GM23338 (cell line): ENCODE measurements around the gene COG7. TPM values are rescaled to one million over a fixed set of nuclear protein-coding genes. Genes with fewer than 3 reads are reported as not detected.

Experiments used
- ATAC-seq: fragments of 200-7000 bp; cut with Tn5 transposase; 3 replicates; pipeline ENCODE4 v1.9.1; 2020
- DNase-seq: peaks from one replicate; pipeline ENCODE4 v3.0.0-alpha.2; 2015; ENCODE audit warnings: low spot score
- H2AFZ ChIP-seq: fragments of 200-600 bp; sonication (generic); 2 replicates; pipeline ENCODE4 v1.8.0; 2016; ENCODE audit warnings: antibody characterized with exemption, mild to moderate bottlenecking, moderate library complexity
- H3F3A ChIP-seq: fragments of 200-600 bp; sonication (generic); replicated peaks from 2 replicates; pipeline ENCODE4 v1.8.0; 2017; ENCODE audit warnings: antibody characterized with exemption, mixed run types, low read depth
- H3K27ac ChIP-seq: fragments of 200-600 bp; sonication (generic); 2 replicates; pipeline ENCODE4 v1.6.1; 2016; ENCODE audit warnings: low read depth
- H3K27me3 ChIP-seq: fragments of 200-600 bp; sonication (generic); 2 replicates; pipeline ENCODE4 v1.8.0; 2016; ENCODE audit warnings: mild to moderate bottlenecking, mixed run types, moderate library complexity; ENCODE audit not compliant: insufficient read depth
- H3K36me3 ChIP-seq: fragments of 200-600 bp; sonication (generic); 2 replicates; pipeline ENCODE4 v1.8.0; 2016; ENCODE audit warnings: mild to moderate bottlenecking; ENCODE audit not compliant: insufficient read depth
- H3K4me1 ChIP-seq: fragments of 200-600 bp; sonication (generic); 2 replicates; pipeline ENCODE4 v1.8.0; 2016; ENCODE audit warnings: mild to moderate bottlenecking, moderate library complexity; ENCODE audit not compliant: insufficient read depth
- H3K4me2 ChIP-seq: fragments of 200-600 bp; sonication (generic); 2 replicates; pipeline ENCODE4 v1.7.1; 2017; ENCODE audit warnings: mixed run types
- H3K4me3 ChIP-seq: fragments of 200-600 bp; sonication (generic); 2 replicates; pipeline ENCODE4 v1.6.1; 2016; ENCODE audit warnings: mixed run types
- H3K79me2 ChIP-seq: fragments of 200-600 bp; sonication (generic); replicated peaks from 2 replicates; pipeline ENCODE4 v1.8.0; 2017; ENCODE audit warnings: mild to moderate bottlenecking; ENCODE audit not compliant: insufficient read depth
- H3K9me2 ChIP-seq: fragments of 200-600 bp; sonication (generic); 2 replicates; pipeline ENCODE4 v1.8.0; 2017; ENCODE audit not compliant: insufficient read depth
- H4K20me1 ChIP-seq: fragments of 200-600 bp; sonication (generic); replicated peaks from 2 replicates; pipeline ENCODE4 v1.8.0; 2017; ENCODE audit warnings: mild to moderate bottlenecking; ENCODE audit not compliant: insufficient read depth
- H3K27ac Mint-ChIP-seq: 2 replicates; pipeline ENCODE4 v1.8.0; 2020; ENCODE audit warnings: inconsistent platforms, mild to moderate bottlenecking, moderate library complexity, mixed read lengths
- H3K27me3 Mint-ChIP-seq: 3 replicates; pipeline ENCODE4 v1.8.0; 2022; ENCODE audit warnings: low read depth, mild to moderate bottlenecking, moderate library complexity, mixed read lengths, inconsistent platforms; ENCODE audit not compliant: insufficient read depth, poor library complexity
- H3K36me3 Mint-ChIP-seq: 3 replicates; pipeline ENCODE4 v1.8.0; 2021; ENCODE audit warnings: low read depth, mild to moderate bottlenecking, inconsistent platforms, moderate library complexity, mixed read lengths
- H3K4me1 Mint-ChIP-seq: 3 replicates; pipeline ENCODE4 v1.8.0; 2020; ENCODE audit warnings: mild to moderate bottlenecking, inconsistent platforms, mixed read lengths
- H3K4me3 Mint-ChIP-seq: 3 replicates; pipeline ENCODE4 v1.8.0; 2021; ENCODE audit warnings: moderate library complexity, mild to moderate bottlenecking, inconsistent platforms, mixed read lengths
- H3K9me3 Mint-ChIP-seq: 3 replicates; pipeline ENCODE4 v1.8.0; 2020; ENCODE audit warnings: moderate library complexity, mild to moderate bottlenecking, inconsistent platforms, mixed read lengths
- CREB1 ChIP-seq: fragments of 250-450 bp; sonication (Bioruptor Pico); IDR thresholded peaks from 2 replicates; pipeline ENCODE4 v1.5.0; 2020; ENCODE audit warnings: low read depth, mild to moderate bottlenecking, moderate library complexity
- CTCF ChIP-seq, 2 experiments: fragments of 200-600 bp in 1 of 2; sonication (generic) in 1 of 2; conservative IDR thresholded peaks; 2 replicates each; pipeline versions ENCODE4 v1.5.1 to v1.6.1; 2016 to 2017; ENCODE audit warnings: antibody characterized with exemption in 2 of 2, low read depth in 2 of 2, mild to moderate bottlenecking in 2 of 2, moderate library complexity in 1 of 2
- ETS1 ChIP-seq: IDR thresholded peaks from 2 replicates; pipeline ENCODE4 v1.6.1; 2016; ENCODE audit warnings: antibody characterized with exemption
- EZH2 ChIP-seq: fragments of 200-600 bp; sonication (generic); IDR thresholded peaks from one replicate; pipeline ENCODE4 v1.8.0; 2017; ENCODE audit warnings: antibody characterized with exemption, mild to moderate bottlenecking, low read depth; ENCODE audit not compliant: unreplicated experiment
- EZH2phosphoT487 ChIP-seq: fragments of 200-600 bp; sonication (generic); IDR thresholded peaks from one replicate; pipeline ENCODE4 v1.8.1; 2018; ENCODE audit warnings: antibody characterized with exemption; ENCODE audit not compliant: unreplicated experiment
- JUNB ChIP-seq: IDR thresholded peaks from one replicate; pipeline ENCODE4 v1.6.1; 2016; ENCODE audit warnings: antibody characterized with exemption; ENCODE audit not compliant: unreplicated experiment
- NANOG ChIP-seq: IDR thresholded peaks from 2 replicates; pipeline ENCODE4 v1.6.1; 2016; ENCODE audit warnings: antibody characterized with exemption, borderline replicate concordance
- POLR2AphosphoS5 ChIP-seq: IDR thresholded peaks from 2 replicates; pipeline ENCODE4 v1.6.1; 2016; ENCODE audit warnings: antibody characterized with exemption, low read depth
- REST ChIP-seq: IDR thresholded peaks from one replicate; pipeline ENCODE4 v1.6.1; 2018; ENCODE audit warnings: antibody characterized with exemption; ENCODE audit not compliant: unreplicated experiment
- STAT1 ChIP-seq: IDR thresholded peaks from one replicate; pipeline ENCODE4 v1.6.1; 2016; ENCODE audit warnings: antibody characterized with exemption; ENCODE audit not compliant: unreplicated experiment
- ZNF114 ChIP-seq: fragments of 250-450 bp; sonication (Bioruptor Pico); IDR thresholded peaks from 2 replicates; pipeline ENCODE4 v1.5.0; 2020; ENCODE audit warnings: mild to moderate bottlenecking, moderate library complexity
- ZNF331 ChIP-seq: fragments of 250-450 bp; sonication (Bioruptor Pico); IDR thresholded peaks from 2 replicates; pipeline ENCODE4 v1.5.0; 2020; ENCODE audit warnings: low read depth, mild to moderate bottlenecking, moderate library complexity
- ZNF462 ChIP-seq: fragments of 250-450 bp; sonication (Bioruptor Pico); IDR thresholded peaks from 2 replicates; pipeline ENCODE4 v1.5.0; 2020; ENCODE audit warnings: mild to moderate bottlenecking, moderate library complexity
- polyA plus RNA-seq: library from polyadenylated mRNA; unstranded; fragments of >200 nt; fragmentation: Nextera tagmentation; extraction: Ambion mirVana; gene quantifications from 2 replicates; pipeline ENCODE4 v1.2.1, GENCODE V29; 2016
- total RNA-seq: library from RNA; depleted of rRNA; stranded (reverse); fragments of >200 nt; shearing (Covaris generic); gene quantifications from 2 replicates; pipeline ENCODE4 v1.2.3, GENCODE V29; 2014

COG7 gene
- total and polyA plus RNA-seq, 2 experiments from 2014 or later = 9.2 to 20.0 TPM

DNA sequence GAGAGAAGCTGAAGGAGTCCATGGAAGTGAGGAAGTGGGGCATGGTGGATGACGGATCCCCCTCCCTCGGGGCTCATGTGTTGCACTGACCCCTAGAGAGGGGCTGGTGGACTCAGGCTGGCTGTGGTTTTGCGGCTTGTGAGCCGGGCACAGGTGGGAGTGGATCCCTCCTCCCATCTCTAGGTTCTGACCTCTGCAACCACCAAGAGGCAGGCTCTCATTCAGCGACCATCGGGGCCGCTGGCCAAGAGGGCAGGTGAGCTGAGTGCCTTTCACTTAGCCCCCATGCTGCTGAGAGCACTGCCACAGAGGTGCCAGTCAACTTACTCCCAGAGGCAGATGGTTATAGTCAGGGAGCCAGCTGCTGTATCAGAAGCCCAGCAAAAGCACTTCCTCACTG, 83.6 kb downstream of the COG7 start:
- H3K9me3 Mint-ChIP-seq = no peaks in the 10 kb centered on the region
- DNase-seq = no peak
- no peak overlapping the region for H3K4me3 ChIP-seq
- no peaks in the 10 kb centered on the region; the same call in 2 of the 3 replicates for H3K36me3 Mint-ChIP-seq
- TF ChIP-seq ZNF114 = no peak
- no peak for TF ChIP-seq EZH2phosphoT487
- TF ChIP-seq POLR2AphosphoS5 = no peak
- no peak for TF ChIP-seq ETS1
- TF ChIP-seq ZNF462 = no peak
- no peak for TF ChIP-seq CTCF (conservative IDR thresholded peaks at IDR 0.05; ENCODE audit: low read depth in 2 of 2)
- TF ChIP-seq STAT1 = no peak
- TF ChIP-seq CREB1 = no peak
- no peak for TF ChIP-seq NANOG
- no peak for TF ChIP-seq REST
- no peak for TF ChIP-seq JUNB
- no peak for TF ChIP-seq EZH2
- no peak for TF ChIP-seq ZNF331 (CRISPR knock-in tag)
- peaks cover 11% of the 10 kb centered on the region for H3K27me3 Mint-ChIP-seq
- H2AFZ ChIP-seq = no peak overlapping the region
- no peak overlapping the region for H3K4me3 Mint-ChIP-seq
- H4K20me1 ChIP-seq = no peaks in the 10 kb centered on the region
- no peak overlapping the region for H3K27ac Mint-ChIP-seq
- H3K4me2 ChIP-seq = no peak overlapping the region
- H3K9me2 ChIP-seq = no peaks in the 10 kb centered on the region
- H3F3A ChIP-seq = no peaks in the 10 kb centered on the region
- no peaks in the 10 kb centered on the region for H3K36me3 ChIP-seq
- H3K4me1 ChIP-seq = peaks cover 12% of the 10 kb centered on the region; the same call in 1 of the 2 replicates
- H3K4me1 Mint-ChIP-seq = peaks cover 9% of the 10 kb centered on the region
- no peaks in the 10 kb centered on the region for H3K79me2 ChIP-seq
- H3K27ac ChIP-seq = no peak overlapping the region
- no peaks in the 10 kb centered on the region for H3K27me3 ChIP-seq
- ATAC-seq = no peak
